ENCODE results near the gene POFUT1. TPM values are rescaled to one million over a fixed set of nuclear protein-coding genes. Genes with fewer than 3 reads are reported as not detected.

POFUT1 gene
- total and polyA plus RNA-seq, 2 donors (not counting 3 experiments of a cell fraction or from before 2014, with no cell fraction given): 29.0 to 51.4 TPM

GRCh38 chr20:32191422-32191821 lies 16.3 kb upstream of the POFUT1 start:
- Histone ChIP-seq H3K4me2 (ENCODE audit: insufficient read depth, low read length) (no peak overlapping the region), H3K27ac (ENCODE audit: insufficient read depth, low read depth, low read length) (no peak overlapping the region), H3K4me3 (replicated peaks in 1 of 3; ENCODE audit: insufficient read depth in 1 of 3, low read depth in 1 of 3, low read length in 3 of 3) (no peak overlapping the region), H3K9ac (replicated peaks; ENCODE audit: extremely low read depth, insufficient read depth, low read length) (no peak overlapping the region), H3K9me1 (replicated peaks; ENCODE audit: control insufficient read depth, extremely low read depth, insufficient read depth, low read length) (no peaks in the 10 kb centered on the region), H3K36me3 (ENCODE audit: control insufficient read depth in 2 of 2, extremely low read depth in 1 of 2, insufficient read depth in 2 of 2, low read length in 2 of 2) (peaks cover 4 to 13% of the 10 kb centered on the region in 2 experiments), H4K20me1 (replicated peaks; ENCODE audit: control insufficient read depth, extremely low read depth, insufficient read depth, low read length) (no peaks in the 10 kb centered on the region), H2AFZ (ENCODE audit: low read depth, low read length) (no peak overlapping the region), H3K4me1 (ENCODE audit: control insufficient read depth, extremely low read depth, insufficient read depth, low read length) (peaks cover 10% of the 10 kb centered on the region), H3K27me3 (ENCODE audit: control insufficient read depth in 2 of 2, insufficient read depth in 2 of 2, low read length in 2 of 2) (no peaks in the 10 kb centered on the region), H3K79me2 (ENCODE audit: control insufficient read depth, insufficient read depth, low read length) (no peaks in the 10 kb centered on the region), H3K9me3 (replicated peaks; ENCODE audit: control insufficient read depth, insufficient read depth, low read length) (no peaks in the 10 kb centered on the region)
- TF ChIP-seq POLR2AphosphoS5 (IDR thresholded peaks at IDR 0.05; ENCODE audit: insufficient read depth, low read depth, low read length) (no peak), JUN (IDR thresholded peaks at IDR 0.05; ENCODE audit: borderline replicate concordance, insufficient read depth, insufficient read length, low read depth) (no peak), POLR2A (IDR thresholded peaks at IDR 0.05; ENCODE audit: low read depth, low read length) (no peak), MYC (IDR thresholded peaks at IDR 0.05; ENCODE audit: low read depth, low read length) (no peak), GATA2 (IDR thresholded peaks at IDR 0.05; ENCODE audit: insufficient read depth, insufficient read length, low read depth, low read length) (no peak), FOS (IDR thresholded peaks at IDR 0.05; ENCODE audit: borderline replicate concordance, insufficient read depth, low read length) (no peak), EZH2 (IDR thresholded peaks at IDR 0.05; ENCODE audit: borderline replicate concordance, low read depth, low read length, severe bottlenecking) (no peak), MAX (IDR thresholded peaks at IDR 0.05; ENCODE audit: insufficient read depth, insufficient read length) (no peak)
- TF ChIP-seq, protein P1, sequence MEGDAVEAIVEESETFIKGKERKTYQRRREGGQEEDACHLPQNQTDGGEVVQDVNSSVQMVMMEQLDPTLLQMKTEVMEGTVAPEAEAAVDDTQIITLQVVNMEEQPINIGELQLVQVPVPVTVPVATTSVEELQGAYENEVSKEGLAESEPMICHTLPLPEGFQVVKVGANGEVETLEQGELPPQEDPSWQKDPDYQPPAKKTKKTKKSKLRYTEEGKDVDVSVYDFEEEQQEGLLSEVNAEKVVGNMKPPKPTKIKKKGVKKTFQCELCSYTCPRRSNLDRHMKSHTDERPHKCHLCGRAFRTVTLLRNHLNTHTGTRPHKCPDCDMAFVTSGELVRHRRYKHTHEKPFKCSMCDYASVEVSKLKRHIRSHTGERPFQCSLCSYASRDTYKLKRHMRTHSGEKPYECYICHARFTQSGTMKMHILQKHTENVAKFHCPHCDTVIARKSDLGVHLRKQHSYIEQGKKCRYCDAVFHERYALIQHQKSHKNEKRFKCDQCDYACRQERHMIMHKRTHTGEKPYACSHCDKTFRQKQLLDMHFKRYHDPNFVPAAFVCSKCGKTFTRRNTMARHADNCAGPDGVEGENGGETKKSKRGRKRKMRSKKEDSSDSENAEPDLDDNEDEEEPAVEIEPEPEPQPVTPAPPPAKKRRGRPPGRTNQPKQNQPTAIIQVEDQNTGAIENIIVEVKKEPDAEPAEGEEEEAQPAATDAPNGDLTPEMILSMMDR (IDR thresholded peaks at IDR 0.05; ENCODE audit: extremely low read depth in 1 of 2, insufficient read depth in 1 of 2, low read depth in 1 of 2, low read length in 2 of 2): no peak
- dilution Hi-C loops (cut with MboI; ENCODE audit: extremely low pct_ligation_motif_present, low sequenced_read_pairs) (no loop called here), intact Hi-C loops (cut with micrococcal nuclease) (no loop called here)
- ChIA-PET POLR2A (no interaction called here), CTCF (interaction anchor here (0.9 to 2.0 kb wide), 2 partner anchors 11 to 23 kb away, joined by 3 to 5 read pairs; no protein-coding TSS in a partner anchor)
- no peak for FAIRE-seq
- no TSS peak for BruUV-seq (replicated peaks)
- no peak for DNase-seq (ENCODE audit: low read depth, low spot score)
